WTC11 (cell line): ENCODE measurements around the gene ATP2B2. TPM values are rescaled to one million over a fixed set of nuclear protein-coding genes. Genes with fewer than 3 reads are reported as not detected.

Source experiments
- ATAC-seq: fragments of 200-7000 bp; cut with Tn5 transposase; 2 replicates; pipeline ENCODE4 v1.10.0; 2021; ENCODE audit warnings: mild to moderate bottlenecking, moderate library complexity
- CTCF ChIA-PET: fragments of 300-600 bp; sonication (Branson Sonifier 250); formaldehyde crosslinking; loops from one replicate; lab custom pipeline; 2021; ENCODE audit warnings: antibody characterized with exemption; lab: Charles Lee
- POLR2A ChIA-PET: fragments of 350-600 bp; sonication (Branson Sonifier 250); formaldehyde crosslinking; loops from one replicate; lab custom pipeline; 2021; ENCODE audit warnings: antibody characterized with exemption; lab: Charles Lee
- DNase-seq: peaks from one replicate; pipeline ENCODE4 v3.0.0; 2021; ENCODE audit warnings: low spot score
- H3K27ac Mint-ChIP-seq: 2 replicates; pipeline ENCODE4 v1.8.0; 2021; ENCODE audit warnings: mixed read lengths
- H3K27me3 Mint-ChIP-seq: 2 replicates; pipeline ENCODE4 v1.8.0; 2021; ENCODE audit warnings: low read depth, mild to moderate bottlenecking, moderate library complexity, mixed read lengths
- H3K36me3 Mint-ChIP-seq: 2 replicates; pipeline ENCODE4 v1.8.0; 2021; ENCODE audit warnings: mixed read lengths
- H3K4me1 Mint-ChIP-seq: 2 replicates; pipeline ENCODE4 v1.8.0; 2022; ENCODE audit warnings: mixed read lengths
- H3K4me3 Mint-ChIP-seq: 2 replicates; pipeline ENCODE4 v1.8.0; 2021; ENCODE audit warnings: mild to moderate bottlenecking, moderate library complexity, mixed read lengths
- H3K9me3 Mint-ChIP-seq: 2 replicates; pipeline ENCODE4 v1.8.0; 2021; ENCODE audit warnings: mixed read lengths
- AFF4 ChIP-seq: sonication (generic); formaldehyde crosslinking; IDR thresholded peaks from 2 replicates; pipeline ENCODE4 v1.8.1; 2023; ENCODE audit warnings: mild to moderate bottlenecking, missing genetic modification reagents, borderline replicate concordance
- ATF1 ChIP-seq: sonication (generic); formaldehyde crosslinking; IDR thresholded peaks from 2 replicates; pipeline ENCODE4 v1.8.1; 2023; ENCODE audit warnings: mild to moderate bottlenecking, moderate library complexity, missing genetic modification reagents
- ATF2 ChIP-seq: sonication (generic); formaldehyde crosslinking; IDR thresholded peaks from 2 replicates; pipeline ENCODE4 v1.8.1; 2022; ENCODE audit warnings: low read depth, missing genetic modification reagents, borderline replicate concordance
- FOXJ3 ChIP-seq: sonication (generic); formaldehyde crosslinking; IDR thresholded peaks from 2 replicates; pipeline ENCODE4 v1.9.0; 2021; ENCODE audit warnings: missing genetic modification reagents, mild to moderate bottlenecking, borderline replicate concordance
- GRHL2 ChIP-seq: fragments of 250-450 bp; sonication (Bioruptor Pico); IDR thresholded peaks from 2 replicates; pipeline ENCODE4 v1.8.0; 2022; ENCODE audit warnings: mild to moderate bottlenecking, moderate library complexity; ENCODE audit not compliant: insufficient replicate concordance, severe bottlenecking
- HMGXB4 ChIP-seq: sonication (generic); formaldehyde crosslinking; IDR thresholded peaks from 2 replicates; pipeline ENCODE4 v1.8.1; 2023; ENCODE audit warnings: mild to moderate bottlenecking, moderate library complexity, missing genetic modification reagents
- MXD4 ChIP-seq: fragments of 250-450 bp; sonication (Bioruptor Pico); IDR thresholded peaks from 2 replicates; pipeline ENCODE4 v1.8.0; 2021; ENCODE audit warnings: mild to moderate bottlenecking, moderate library complexity, borderline replicate concordance
- NR2C2 ChIP-seq: sonication (generic); formaldehyde crosslinking; IDR thresholded peaks from 2 replicates; pipeline ENCODE4 v1.8.0; 2022; ENCODE audit warnings: mild to moderate bottlenecking, missing genetic modification reagents
- NR3C1 ChIP-seq: sonication (generic); formaldehyde crosslinking; conservative IDR thresholded peaks from 2 replicates; pipeline ENCODE4 v1.8.1; 2023; ENCODE audit warnings: low read depth, mild to moderate bottlenecking, missing genetic modification reagents
- PREB ChIP-seq: sonication (generic); formaldehyde crosslinking; IDR thresholded peaks from 2 replicates; pipeline ENCODE4 v1.8.1; 2022; ENCODE audit warnings: mild to moderate bottlenecking, missing genetic modification reagents, moderate library complexity, borderline replicate concordance
- STAT6 ChIP-seq: sonication (generic); formaldehyde crosslinking; conservative IDR thresholded peaks from 2 replicates; pipeline ENCODE4 v1.8.1; 2023; ENCODE audit warnings: mild to moderate bottlenecking, low read depth, missing genetic modification reagents, moderate library complexity
- USF2 ChIP-seq: sonication (generic); formaldehyde crosslinking; IDR thresholded peaks from 2 replicates; pipeline ENCODE4 v1.8.1; 2023; ENCODE audit warnings: mild to moderate bottlenecking, missing genetic modification reagents, moderate library complexity
- ZNF263 ChIP-seq: sonication (generic); formaldehyde crosslinking; IDR thresholded peaks from 2 replicates; pipeline ENCODE4 v1.8.1; 2022; ENCODE audit warnings: low read depth, mild to moderate bottlenecking, moderate library complexity, missing genetic modification reagents
- total RNA-seq: library from RNA; stranded (reverse); gene quantifications from 3 replicates; pipeline ENCODE4 v1.2.3, GENCODE V29; 2021

The ATP2B2 gene
- total RNA-seq, 1 experiment from 2014 or later: 0.48 TPM

GRCh38 chr3:10514407-10515069 lies 9.2 kb upstream of the ATP2B2 start:
- no peak overlapping the region for H3K4me3 Mint-ChIP-seq
- no peak for DNase-seq
- no peak overlapping the region for H3K27ac Mint-ChIP-seq
- H3K27me3 Mint-ChIP-seq: no peaks in the 10 kb centered on the region
- ATAC-seq: no peak
- H3K9me3 Mint-ChIP-seq: no peaks in the 10 kb centered on the region
- ChIA-PET CTCF (interaction anchor here (1.2 kb wide), 1 partner anchor 170 kb away, joined by 3 read pairs; no protein-coding TSS in a partner anchor), POLR2A (no interaction called here)
- TF ChIP-seq ZNF263 (CRISPR knock-in tag): no peak
- no peak for TF ChIP-seq FOXJ3 (CRISPR knock-in tag)
- TF ChIP-seq HMGXB4 (CRISPR knock-in tag): no peak
- no peak for TF ChIP-seq NR3C1 (CRISPR knock-in tag)
- TF ChIP-seq USF2 (CRISPR knock-in tag): no peak
- no peak for TF ChIP-seq GRHL2 (CRISPR knock-in tag)
- peaks cover 24% of the 10 kb centered on the region for H3K4me1 Mint-ChIP-seq
- H3K36me3 Mint-ChIP-seq: no peaks in the 10 kb centered on the region

- no peak for TF ChIP-seq AFF4
- Mint-ChIP-seq H3K9me3 (no peaks in the 10 kb centered on the region), H3K27ac (no peak overlapping the region), H3K27me3 (no peaks in the 10 kb centered on the region), H3K4me3 (no peak overlapping the region), H3K4me1 (peaks cover 24% of the 10 kb centered on the region), H3K36me3 (no peaks in the 10 kb centered on the region)
- no peak for ATAC-seq
- ChIA-PET CTCF (interaction anchor here (1.2 kb wide), 1 partner anchor 169 kb away, joined by 3 read pairs; no protein-coding TSS in a partner anchor), POLR2A (no interaction called here)
- no peak for DNase-seq
Measured at GRCh38 chr3:10513306-10513705, 7.9 kb upstream of the ATP2B2 start.

GRCh38 chr3:10512687-10513086 lies 7.3 kb upstream of the ATP2B2 start:
- peaks cover 24% of the 10 kb centered on the region for H3K4me1 Mint-ChIP-seq
- H3K27ac Mint-ChIP-seq: no peak overlapping the region
- H3K9me3 Mint-ChIP-seq: no peaks in the 10 kb centered on the region
- no peak for ATAC-seq
- H3K36me3 Mint-ChIP-seq: no peaks in the 10 kb centered on the region
- CTCF ChIA-PET: interaction anchor here (0.6 to 0.9 kb wide), 2 partner anchors 168 to 730 kb away, joined by 3 to 5 read pairs; no protein-coding TSS in a partner anchor
- DNase-seq: no peak
- POLR2A ChIA-PET: no interaction called here
- H3K27me3 Mint-ChIP-seq: no peaks in the 10 kb centered on the region
- no peak overlapping the region for H3K4me3 Mint-ChIP-seq
- no peak for TF ChIP-seq MXD4
- no peak for TF ChIP-seq PREB (CRISPR knock-in tag)
- TF ChIP-seq HMGXB4 (CRISPR knock-in tag): no peak
- no peak for TF ChIP-seq STAT6 (CRISPR knock-in tag)
- no peak for TF ChIP-seq ATF2 (CRISPR knock-in tag)
- no peak for TF ChIP-seq NR2C2 (CRISPR knock-in tag)
- no peak for TF ChIP-seq ATF1 (CRISPR knock-in tag)
- TF ChIP-seq FOXJ3 (CRISPR knock-in tag): no peak
